Activated CD4-positive, alpha-beta T cell treated with anti-CD3 and anti-CD28 coated beads, Interleukin-10, Interleukin-2, amounts not matched to agents 100 ng/mL and 50 ng/mL, durations not matched to agents 16 hours and 8 hours (primary cell): ENCODE results near the gene DYNC1H1.
"Not testable (repeated sequence)": the region's sequence is repeated elsewhere in the genome, so short reads cannot be mapped to it uniquely, and the experiment has no call there.

Experiments used
- DNase-seq: peaks from one replicate; pipeline ENCODE4 v3.0.0-alpha.2; 2020

Gene DYNC1H1

DNA sequence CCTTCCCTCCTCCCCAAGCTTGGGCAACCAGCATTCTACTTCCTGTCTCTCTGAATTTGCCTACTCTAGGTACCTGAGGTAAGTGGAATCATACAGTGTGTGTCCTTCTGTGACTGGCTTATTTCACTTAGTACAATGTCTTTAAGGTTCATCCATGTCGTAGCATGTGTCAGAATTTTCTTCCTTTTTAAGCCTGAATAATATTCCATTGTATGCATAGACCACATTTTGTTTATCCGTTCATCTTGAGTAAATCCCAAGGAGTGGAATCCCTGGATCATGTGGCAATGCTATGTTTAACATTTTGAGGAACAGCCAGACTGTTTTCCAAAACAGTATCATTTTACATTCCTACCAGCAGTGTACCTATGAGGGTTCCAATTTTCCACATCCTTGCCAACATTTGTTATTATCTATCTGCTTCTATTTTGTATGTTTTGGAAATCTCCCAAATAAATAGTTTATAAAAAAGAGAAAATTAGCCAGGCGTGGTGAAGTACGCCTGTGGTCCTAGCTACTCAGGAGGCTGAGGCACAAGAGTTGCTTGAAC, 110.1 kb downstream of the DYNC1H1 start:
- no peak for DNase-seq

DNA sequence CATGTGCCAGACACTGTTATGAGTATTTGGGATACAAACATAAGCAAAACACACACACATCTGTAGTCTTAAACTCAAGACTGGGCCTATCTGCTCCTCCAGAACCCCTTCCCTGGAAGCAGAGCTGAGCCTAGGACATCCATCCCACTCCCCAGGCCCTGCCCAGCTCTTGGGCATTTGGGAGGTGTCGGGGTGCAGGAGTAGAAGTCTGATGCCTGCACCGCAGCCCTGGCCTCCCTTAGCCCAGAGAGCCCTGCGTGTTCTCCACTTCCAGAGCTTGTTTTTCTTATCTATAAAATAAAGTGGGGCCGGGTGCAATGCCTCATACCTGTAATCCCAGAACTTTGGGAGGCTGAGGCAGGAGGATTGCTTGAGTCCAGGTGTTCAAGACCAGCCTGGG, 110.8 kb downstream of the DYNC1H1 start:
- DNase-seq = no peak

DNA sequence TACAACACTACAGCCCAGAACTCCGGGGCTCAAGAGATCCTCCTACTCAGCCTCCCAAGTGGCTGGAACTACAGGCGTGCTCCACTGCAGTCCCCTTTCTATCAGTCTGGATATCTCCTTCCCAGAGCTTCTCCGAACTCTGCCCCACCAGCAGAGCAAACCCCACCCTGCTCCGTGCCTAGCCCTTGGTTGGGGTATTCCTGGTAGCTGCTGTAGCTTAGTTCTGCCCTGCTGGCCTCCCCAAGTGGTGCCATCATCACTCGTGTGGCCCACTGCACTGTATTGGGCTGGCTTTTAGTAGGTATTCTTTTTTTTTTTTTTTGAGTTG, 113.0 kb downstream of the DYNC1H1 start:
- no peak for DNase-seq

DNA sequence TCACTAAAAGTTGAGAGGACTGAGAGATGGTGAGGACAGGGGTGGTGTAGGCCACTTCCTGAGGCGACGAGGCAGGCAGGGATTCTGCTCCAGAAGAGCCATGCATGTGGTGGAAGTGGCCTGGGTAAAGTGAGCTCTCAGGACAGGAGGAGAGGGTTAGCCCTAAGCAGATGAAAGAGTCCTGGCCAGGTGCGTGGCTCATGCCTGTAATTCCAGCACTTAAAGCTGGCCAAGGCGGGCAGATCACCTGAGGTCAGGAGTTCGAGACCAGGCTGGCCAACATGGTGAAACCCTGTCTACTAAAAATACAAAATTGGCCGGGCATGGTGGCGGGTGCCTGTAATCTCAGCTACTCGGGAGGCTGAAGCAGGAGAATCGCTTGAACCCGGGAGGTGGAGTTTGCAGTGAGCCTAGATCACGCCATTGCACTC, 114.0 kb downstream of the DYNC1H1 start:
- not testable (repeated sequence) for DNase-seq

DNA sequence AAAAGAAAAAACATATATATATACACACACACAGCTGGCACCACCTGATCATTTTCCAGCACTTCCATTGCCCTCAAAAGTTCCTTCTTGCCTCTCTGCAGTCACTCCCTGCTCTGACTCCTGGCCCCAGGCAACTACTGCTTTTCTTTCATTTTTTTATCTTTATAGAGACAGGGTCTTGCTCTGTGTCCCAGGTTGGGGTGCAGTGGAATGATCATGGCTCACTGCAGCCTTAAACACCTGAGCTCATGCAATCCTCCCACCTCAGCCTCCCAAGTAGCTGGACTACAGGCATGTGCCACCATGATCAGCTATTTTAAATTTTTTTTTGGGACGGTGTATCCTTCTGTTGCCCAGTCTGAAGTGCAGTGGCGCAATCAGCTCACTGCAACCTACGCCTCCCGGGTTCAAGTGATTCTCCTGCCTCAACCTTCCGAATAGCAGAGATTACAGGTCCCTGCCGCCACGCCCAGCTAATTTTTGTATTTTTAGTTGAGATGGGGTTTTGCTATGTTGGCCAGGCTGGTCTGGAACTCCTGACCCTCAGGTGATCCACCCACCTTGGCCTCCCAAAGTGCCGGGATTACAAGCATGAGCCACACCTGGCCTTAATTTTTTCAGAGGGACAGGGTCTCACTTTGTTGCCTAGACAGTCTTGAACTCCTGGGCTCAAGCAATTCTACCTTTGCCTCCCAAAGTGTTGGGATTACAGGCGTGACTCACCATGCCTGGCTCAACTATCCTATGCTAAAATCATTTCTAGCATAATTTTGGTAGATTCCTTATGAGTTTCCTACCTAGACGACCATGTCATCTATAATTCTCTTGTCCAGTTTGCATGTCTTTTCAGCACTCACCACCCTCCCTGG, 114.7 kb downstream of the DYNC1H1 start:
- no peak for DNase-seq

DNA sequence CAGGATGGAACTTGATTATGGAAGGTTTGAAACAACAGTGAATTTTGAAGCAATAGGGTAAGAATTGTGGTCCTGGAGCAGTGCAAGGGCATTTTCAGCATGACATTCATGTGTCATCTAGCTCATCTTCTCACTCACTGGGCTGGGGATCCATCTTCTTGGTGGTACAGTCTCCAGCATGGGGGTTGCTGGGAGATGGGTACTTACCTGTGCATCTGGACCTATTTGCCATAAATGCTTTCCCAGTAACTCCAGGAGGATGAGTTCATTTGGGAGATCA, 115.3 kb downstream of the DYNC1H1 start:
- DNase-seq = no peak

DNA sequence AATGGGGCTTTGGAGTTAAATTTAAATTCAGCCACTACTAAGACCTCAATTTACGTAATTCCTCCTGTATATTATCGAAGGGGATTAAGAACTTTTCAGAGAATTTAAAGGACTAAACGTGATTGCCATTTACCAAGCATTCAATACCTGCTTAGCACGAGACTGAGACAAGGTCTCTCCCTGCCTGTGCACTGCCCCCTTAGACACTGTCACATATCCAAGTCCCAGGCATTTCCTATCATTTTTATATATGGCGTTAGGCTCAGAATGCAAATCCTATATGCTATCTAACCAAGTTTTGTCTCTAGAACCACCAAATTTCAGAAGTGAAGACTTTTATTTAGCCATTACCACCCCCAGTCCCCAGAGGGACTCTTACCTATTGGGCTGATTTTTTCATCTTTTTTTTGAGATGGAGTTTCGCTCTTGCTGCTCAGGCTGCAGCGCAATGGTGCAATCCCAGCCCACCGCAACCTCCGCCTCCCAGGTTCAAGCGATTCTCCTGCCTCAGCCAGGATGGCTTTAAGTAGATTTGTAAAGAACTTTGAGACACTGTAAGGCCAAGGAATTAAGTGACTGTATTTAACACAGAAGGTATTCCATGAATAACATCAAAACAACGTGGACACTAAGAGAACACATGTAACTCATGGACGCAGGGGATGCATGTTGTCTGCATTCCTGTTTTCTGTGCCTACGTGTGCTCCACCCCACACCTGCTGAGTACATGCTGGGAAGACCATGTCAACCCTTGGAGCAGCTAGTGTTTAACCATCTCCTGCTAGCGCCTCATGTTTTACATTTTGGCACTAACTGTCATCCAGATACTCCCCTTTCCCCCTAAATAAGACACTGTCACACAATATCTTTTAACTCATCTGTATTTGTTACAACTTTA, 116.1 kb downstream of the DYNC1H1 start:
- no peak for DNase-seq

DNA sequence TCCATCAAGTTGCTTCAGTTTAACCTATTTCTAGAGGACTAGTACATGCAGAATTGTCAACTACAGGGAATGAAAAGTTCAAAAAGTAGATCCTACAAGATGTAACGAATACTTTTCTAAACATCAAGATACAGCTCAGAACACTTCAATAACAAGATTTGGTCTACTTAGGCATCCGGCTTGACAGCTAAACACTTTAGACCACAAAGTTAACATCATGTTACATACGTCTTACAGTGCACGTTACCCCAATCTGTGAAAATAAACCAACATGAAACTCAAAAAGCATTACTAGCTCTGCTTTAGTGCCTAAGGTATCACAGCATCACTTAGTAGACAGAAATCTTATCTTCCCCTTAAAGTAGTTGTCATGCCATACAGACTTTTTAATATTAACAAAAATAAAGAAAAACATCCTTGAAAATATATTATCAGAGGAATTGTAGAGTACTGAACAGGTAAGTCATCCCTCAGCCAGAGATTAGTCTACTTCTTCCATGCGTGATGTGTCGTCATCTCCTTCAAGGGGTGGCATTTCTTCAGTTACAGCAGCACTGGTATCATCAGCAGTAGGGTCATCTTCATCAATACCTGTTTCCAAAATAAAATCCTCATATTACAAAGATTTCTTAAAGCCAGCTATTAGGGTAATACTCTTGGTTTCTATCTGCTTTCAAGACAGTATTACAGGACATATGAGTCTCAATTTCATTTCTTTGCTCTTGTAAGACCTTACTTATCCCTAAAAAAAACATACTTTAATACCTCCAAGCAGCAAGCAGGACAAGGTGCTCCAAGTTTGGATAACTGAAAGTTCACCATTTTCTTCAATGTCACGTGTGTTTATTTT, 117.1 kb downstream of the DYNC1H1 start:
- no peak for DNase-seq

DNA sequence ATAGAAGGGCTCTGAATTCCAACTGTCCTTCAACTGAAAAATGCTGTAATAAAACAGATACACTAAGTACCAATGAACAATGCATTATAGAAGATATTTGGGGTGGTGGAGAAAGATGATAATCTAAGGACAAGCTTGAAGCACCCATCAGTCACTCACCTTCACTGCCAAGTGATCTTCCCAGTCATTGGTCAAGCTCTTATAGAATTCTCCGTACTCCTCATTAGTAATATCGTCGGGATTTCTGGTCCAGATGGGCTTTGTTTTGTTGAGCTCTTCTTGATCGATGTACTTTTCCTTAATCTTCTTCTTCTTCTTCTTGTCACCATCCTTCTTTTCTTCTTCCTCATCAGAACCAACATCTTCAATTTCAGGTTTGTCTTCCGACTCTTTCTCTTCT, 120.1 kb downstream of the DYNC1H1 start:
- not testable (repeated sequence) for DNase-seq

DNA sequence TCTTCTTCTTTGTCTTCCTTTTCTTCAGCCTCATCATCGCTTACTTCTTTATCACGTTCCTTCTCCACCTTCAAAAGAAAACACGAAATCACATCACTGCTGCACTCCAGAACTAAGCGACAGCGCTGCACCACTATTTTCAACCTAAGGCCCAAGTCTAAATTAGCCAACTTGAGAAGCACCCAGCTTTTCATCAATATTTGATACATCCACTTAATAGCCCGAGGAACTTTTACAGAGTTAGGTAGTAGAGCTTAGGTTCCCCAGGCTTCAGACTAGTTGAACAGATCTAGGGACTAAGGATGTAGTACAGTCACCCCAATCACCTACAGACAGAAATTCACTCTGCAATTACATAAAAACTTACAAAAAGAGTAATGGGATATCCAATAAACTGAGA, 120.6 kb downstream of the DYNC1H1 start:
- DNase-seq = no peak

DNA sequence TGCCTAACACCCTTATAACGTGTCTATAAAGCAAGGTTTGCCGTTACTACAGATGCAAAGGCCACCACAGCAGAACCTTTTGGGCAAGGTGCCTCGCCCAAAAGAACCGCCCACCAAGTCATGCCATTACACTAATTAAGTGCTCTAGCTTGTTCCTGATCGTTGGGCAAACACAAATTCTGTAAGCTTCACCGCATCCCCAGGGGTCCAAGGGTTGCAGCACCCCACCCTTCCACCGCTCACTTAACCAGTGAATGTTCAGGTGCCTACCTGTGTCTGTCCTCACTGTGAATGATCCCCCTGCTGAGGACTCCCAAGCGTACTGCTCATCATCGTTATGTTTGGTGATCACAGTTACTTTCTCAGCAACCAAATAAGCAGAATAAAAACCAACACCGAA, 121.1 kb downstream of the DYNC1H1 start:
- DNase-seq = no peak

DNA sequence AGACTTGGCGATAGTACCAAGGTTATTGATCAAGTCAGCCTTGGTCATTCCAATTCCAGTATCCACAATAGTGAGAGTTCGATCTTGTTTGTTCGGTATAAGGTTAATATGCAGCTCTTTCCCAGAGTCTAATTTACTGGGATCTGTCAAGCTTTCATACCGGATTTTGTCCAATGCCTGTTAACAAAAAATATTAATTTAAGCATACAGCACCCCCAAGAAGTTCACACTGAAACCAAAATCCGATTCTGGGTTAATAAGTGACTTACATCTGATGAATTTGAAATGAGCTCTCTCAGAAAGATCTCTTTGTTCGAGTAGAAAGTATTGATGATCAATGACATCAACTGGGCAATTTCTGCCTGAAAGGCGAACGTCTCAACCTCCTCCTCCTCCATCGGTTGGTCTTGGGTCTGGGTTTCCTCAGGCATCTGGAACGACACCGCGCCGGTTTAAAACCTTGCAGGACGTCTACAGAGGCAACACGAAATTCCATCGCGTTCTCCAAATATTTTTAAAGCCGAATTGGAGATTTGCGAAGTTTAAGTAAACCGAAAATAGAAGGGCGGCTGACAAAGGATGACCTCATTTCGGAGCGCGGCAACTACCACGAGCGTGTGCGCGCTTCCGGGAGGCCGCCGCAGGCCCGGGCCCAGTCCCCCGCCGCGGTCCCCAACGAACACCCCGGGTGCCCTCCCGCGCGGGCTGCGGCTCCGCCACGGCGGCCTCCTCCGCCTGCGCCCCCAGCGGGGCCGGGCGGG, 121.8 kb downstream of the DYNC1H1 start:
- peak; percentile 67 for DNase-seq

DNA sequence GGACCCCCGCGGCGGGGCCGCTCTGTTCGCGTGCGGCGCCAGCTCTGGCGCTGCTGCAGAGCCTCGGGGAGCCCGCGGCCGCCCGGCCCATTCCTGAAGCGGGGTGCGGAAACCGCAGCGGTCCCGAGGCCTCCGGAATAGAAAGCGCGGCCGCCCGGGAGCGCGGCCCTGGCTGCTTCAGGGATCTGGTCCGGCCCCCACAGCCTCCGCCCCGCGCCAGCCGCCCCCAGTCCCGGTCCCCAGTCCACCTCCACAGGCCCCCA, 122.3 kb downstream of the DYNC1H1 start:
- DNase-seq = no peak

DNA sequence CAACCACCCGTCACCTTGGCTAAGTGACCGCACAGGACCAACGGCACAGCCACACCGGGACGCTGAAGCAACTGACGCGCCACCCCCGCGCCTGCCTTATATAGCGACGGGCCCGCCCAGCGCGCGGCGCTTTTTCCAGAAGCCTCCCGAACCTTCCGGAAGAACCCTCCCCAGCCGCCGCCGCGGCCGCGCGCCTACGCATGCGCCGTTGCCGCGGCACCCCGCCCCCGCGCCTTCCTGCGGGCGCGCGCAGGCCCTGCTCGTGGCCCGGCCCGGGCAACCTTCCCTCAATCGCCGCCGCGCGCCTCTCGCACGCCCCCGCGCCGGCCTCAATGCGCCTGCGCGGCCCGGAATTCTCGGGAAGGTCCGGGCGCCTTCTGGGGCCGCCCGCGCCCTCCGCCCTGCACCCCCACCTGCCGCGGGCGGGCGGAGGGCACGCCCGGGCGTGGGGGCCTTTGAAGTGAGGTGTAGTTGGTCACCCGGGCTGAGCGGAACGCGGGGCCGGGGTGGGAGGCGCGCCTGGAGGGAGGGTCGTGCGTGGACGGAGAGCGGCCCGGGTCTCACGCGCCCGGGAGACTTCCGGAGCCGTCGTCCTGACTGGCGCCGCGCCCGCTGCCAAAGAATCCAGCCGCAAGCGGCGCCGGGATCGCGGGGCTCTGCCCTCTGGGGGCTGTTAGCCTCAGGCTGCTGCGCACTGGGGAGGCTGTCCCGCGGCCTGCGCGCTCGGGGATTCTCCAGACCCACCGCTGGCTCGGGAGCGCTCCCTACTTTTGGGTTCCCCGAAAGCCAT, 122.8 kb downstream of the DYNC1H1 start, which contains the start of gene HSP90AA1:
Gene HSP90AA1, minus strand, starts transcription at position 73 of the 790 bp plus-strand sequence. CDS start 666 bp downstream, outside the sequence.
- peak; percentile 97 for DNase-seq

DNA sequence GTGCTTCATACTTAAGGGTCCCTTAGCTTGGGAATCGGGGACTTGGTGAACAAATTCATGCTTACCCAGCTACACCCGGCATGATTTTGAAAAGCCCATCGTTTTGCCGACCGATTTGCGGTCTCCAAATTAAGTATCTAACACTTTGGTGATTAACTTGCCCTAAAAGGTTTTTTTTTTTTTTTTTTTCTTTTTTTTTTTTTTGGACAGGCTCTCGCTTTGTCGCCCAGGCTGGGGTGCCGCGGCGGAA, 123.3 kb downstream of the DYNC1H1 start:
- no peak for DNase-seq

DNA sequence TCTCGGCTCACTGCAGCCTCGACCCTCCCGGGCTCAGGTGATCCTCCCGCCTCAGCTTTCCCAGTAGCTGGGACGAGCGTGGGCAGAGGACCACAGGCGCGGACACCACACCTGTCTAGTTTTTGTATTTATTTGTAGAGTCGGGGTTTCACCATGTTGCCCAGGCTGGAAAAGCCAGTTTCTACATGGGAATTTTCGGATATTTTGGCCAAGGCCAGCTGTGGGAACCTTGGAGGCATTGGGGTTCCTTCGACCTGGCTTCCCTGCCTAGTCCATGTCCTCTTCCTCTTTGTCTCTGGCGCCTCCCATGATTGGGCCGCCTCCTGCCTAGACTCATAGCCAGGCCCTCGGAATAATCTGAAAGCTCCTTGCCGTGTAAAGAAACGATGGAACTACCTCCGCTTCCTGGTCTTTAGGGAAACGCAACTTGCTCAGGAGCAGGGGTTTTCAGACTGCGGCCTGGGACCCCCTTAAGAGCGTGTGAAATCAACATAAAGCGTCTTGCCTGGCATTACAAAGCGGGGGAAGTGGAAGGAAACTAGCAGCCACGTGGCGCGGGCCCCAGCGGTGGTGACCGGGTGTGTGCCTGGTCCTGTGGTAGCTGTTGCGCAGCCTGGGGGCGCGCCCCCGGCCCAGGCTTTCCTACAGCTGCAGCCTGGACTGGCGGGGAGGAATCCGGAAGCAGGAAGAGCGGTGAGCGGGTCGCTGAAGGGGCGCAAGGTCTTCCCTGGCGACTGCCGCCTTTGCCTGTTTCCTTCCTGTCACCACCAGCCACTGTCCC, 123.8 kb downstream of the DYNC1H1 start:
- peak; percentile 71 for DNase-seq

DNA sequence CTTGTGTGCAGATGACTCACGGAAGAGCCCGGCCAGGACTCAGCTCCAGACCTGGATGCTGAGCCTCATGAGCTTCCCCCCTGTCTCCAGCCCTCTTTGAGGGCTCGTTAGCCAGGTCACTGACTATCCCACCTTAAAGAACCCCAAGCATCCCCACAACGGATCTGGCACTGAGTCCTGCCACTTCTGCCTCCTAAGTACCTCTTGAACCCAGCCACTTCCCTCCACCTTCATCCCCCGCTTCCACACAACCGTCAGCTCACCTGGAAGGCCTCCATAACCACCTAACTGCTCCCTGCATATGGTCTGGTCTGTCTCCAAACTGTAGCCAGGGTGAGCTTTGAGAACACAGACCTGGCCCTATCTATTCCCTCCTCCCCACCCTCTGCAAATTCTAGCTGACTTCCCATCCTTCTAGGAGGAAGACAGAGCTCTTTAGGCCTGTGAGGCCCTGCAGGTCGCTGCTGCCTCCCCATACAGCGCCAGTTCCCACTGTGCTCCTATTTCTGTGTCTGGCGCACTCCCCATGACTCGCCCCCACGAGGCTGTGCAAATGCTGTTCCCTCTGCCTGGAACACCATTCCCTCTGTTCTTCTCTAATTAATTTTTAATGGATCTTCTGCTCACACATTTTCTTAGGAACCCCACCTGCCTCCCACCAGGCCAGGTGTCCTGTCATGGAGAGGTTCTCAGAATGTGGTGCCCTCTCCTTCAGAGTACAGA, 125.4 kb downstream of the DYNC1H1 start:
- DNase-seq = no peak

DNA sequence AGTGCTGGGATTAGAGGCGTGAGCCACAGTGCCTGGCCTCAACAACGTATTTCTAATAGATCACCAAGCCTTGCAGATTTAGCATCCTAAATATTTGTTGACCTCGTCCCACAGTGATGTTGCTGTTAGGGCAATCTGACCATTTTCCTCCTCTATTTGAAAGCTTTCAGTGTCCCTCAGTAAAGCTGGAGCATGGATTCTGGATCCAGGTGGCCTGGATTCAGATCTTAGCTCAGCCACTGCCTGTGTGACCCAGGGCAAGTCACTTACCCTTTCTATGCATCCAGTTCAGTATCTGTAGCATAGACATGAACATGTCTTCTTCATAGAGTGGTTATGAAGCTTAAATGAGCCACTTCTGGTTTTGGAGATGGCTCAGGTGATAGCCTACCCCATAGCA, 126.3 kb downstream of the DYNC1H1 start:
- DNase-seq = no peak

DNA sequence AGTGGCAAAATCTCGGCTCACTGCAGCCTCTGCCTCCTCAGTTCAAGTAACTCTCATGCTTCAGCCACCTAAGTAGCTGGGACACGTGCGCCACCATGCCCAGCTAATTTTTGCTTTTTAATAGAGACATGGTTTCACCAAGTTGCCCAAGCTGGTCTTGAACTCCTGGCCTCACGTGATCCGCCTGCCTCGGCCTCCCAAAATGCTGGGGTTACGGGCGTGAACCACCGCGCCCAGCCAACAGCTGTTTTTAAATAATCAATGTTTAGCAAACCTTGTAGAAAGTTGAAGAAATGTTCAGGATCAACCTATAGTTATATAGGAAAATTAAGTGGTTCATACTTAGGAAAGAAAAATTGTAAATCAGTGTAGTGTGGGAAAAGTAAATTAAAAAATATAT, 128.4 kb downstream of the DYNC1H1 start:
- DNase-seq = no peak

DNA sequence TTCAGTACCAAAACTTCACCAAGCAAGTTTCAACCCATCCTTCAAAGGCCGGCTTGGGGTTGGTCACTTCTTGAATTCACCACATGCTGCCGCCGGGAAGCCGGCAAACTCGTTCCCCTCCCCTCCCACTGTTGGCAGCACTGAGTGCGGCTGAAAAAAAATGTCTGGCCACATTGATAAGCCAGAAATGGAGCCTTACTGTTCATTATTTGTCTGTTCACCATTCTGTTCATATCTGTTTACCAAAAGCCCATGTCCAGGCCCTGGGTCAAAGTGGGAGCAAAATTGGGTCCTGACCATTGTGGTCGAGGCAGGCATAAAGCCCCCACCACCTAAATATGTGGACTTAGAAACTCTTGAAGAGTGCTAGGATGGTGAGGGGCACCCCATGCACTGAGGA, 129.7 kb downstream of the DYNC1H1 start:
- no peak for DNase-seq
